Stimulated activated naive CD8-positive, alpha-beta T cell treated with anti-CD3 and anti-CD28 coated beads, Interleukin-15, Interleukin-2, amounts not matched to agents 100 ng/mL and 50 ng/mL, for 24 hours (primary cell): ENCODE data around the gene IKBKG.
"Not testable (repeated sequence)": the region's sequence is repeated elsewhere in the genome, so short reads cannot be mapped to it uniquely, and the experiment has no call there.

Source experiments
- H3K27ac Mint-ChIP-seq: one replicate; pipeline ENCODE4 v1.8.0; 2021; ENCODE audit warnings: mild to moderate bottlenecking, mixed read lengths
- H3K27me3 Mint-ChIP-seq: one replicate; pipeline ENCODE4 v1.8.0; 2021; ENCODE audit warnings: mixed read lengths
- H3K36me3 Mint-ChIP-seq: one replicate; pipeline ENCODE4 v1.8.0; 2021; ENCODE audit warnings: low read depth, mixed read lengths
- H3K4me1 Mint-ChIP-seq: one replicate; pipeline ENCODE4 v1.8.0; 2021; ENCODE audit warnings: low read depth, mixed read lengths
- H3K4me3 Mint-ChIP-seq: one replicate; pipeline ENCODE4 v1.8.0; 2021; ENCODE audit warnings: mild to moderate bottlenecking, mixed read lengths
- H3K9me3 Mint-ChIP-seq: one replicate; pipeline ENCODE4 v1.8.0; 2021; ENCODE audit warnings: mixed read lengths

IKBKG gene

DNA sequence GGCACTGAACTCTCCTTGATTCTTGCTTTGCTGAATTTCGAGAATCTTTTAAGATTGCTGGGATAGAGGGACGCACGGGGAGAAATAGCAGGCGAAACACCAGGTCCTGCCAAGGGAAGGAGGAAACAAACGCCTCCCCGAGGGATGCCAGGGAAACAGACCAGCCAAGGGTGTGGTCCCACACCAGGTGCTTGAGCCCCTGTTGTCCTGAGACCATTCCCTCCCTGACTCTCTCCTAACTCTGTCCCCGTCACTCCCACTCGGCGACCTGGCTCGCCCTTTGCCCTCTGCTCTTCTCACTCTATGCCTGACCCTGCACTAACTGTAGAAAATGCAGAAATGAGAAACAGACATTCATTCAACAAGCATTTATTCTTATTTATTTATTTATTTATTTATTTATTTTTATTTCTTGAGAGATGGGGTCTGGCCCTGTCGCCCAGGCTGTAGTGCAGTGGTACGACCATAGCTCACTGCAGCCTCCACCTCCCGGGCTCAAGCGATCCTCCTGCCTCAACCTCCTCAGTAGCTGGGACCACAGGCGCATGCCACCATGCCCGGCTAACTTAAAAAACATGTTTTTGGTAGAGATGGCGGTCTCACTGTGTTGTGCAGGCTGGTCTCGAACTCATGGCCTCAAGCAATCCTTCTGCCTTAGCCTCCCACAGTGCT, 55.5 kb downstream of the IKBKG start:
- Mint-ChIP-seq H3K9me3 (no peaks in the 10 kb centered on the region), H3K27me3 (no peaks in the 10 kb centered on the region), H3K36me3 (no peaks in the 10 kb centered on the region), H3K4me1 (peaks cover 14% of the 10 kb centered on the region), H3K27ac (no peak overlapping the region), H3K4me3 (no peak overlapping the region)

DNA sequence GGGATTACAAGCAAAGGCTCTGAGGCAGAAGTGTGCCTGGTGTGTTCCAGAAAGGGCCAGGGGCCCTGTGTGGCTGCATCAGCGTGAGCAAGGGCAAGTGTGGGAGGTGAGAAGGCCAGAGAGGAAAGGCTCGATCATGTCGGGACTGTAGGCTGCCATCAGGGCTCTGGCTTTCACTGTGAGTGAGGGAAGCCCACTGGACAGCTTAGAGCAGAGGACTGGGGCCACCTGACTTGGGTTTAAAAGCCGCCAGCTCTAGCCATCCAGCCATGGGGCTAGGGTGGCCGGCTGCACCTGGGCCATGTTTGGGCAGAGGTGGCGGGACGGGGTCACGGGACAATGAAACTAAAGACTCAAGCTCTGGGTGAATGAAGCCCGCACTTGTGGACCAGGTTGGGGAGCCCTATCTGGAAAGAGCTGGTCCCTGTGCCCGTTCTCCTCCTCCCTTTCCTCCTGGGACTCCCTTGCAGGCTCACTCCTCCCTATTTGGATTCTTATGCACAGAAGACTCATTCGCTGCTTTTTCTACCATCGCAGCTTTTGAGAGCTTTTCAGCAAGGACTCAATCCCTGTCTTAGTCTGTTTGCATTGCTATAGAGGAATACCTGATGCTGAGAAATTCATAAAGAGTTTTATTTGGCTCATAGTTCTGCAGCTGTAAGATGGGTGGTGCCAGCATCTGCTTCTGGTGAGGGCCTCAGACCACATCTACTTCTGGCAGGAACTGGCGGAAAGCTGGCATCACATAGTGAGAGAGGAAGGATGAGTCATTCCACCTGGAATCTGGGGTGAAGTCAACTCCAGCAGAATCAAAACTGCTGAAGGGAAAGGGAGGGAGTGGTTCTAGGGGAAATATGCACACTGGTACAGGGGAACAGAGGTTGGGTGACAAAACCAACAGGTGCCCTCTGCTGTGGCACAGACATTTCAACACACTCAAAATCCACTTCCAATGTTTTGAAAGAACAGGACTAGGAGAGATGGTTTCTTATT, 56.3 kb downstream of the IKBKG start:
- no peak overlapping the region for H3K27ac Mint-ChIP-seq
- no peaks in the 10 kb centered on the region for H3K36me3 Mint-ChIP-seq
- no peaks in the 10 kb centered on the region for H3K9me3 Mint-ChIP-seq
- H3K4me1 Mint-ChIP-seq: peaks cover 14% of the 10 kb centered on the region
- no peaks in the 10 kb centered on the region for H3K27me3 Mint-ChIP-seq
- H3K4me3 Mint-ChIP-seq: no peak overlapping the region

DNA sequence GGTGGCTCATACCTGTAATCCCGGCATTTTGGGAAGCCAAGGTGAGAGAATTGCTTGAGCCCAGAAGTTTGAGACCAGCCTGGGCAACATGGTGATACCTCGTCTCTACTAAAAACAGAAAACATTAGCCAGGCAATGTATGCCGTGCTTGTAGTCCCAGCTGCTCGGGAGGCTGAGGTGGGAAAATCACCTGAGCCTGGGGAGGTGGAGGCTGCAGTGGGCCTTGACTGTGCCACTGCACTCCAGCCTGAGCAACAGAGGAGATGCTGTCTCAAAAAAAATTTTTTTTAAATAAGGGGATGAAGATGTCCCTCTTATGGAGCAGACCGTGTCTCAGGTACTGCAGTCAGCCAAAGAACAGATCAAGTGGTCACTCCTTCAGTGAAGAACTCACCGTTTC, 58.1 kb downstream of the IKBKG start:
- Mint-ChIP-seq H3K4me1 (peaks cover 6% of the 10 kb centered on the region), H3K36me3 (no peaks in the 10 kb centered on the region), H3K9me3 (no peaks in the 10 kb centered on the region), H3K27me3 (no peaks in the 10 kb centered on the region), H3K4me3 (no peak overlapping the region), H3K27ac (no peak overlapping the region)

DNA sequence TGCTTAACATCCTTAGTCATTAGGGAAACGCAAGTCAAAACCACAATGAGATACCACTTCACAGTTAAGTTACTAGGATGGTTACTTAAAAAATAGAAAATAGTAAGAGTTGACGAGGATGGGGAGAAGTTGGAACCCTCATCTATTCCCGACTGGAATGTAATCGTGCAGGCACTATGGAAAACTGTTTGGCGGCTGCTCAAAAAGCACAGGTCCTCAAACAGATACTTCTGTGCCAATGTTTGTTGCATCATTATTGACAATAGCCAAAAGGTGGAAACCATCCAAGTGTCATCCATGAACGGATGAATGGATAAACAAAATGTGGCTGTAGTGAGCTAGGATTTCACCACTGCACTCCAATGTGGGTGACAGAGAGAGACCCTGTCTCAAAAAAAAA, 60.0 kb downstream of the IKBKG start:
- Mint-ChIP-seq H3K4me1 (peaks cover 6% of the 10 kb centered on the region), H3K27ac (no peak overlapping the region), H3K27me3 (no peaks in the 10 kb centered on the region), H3K9me3 (no peaks in the 10 kb centered on the region), H3K4me3 (no peak overlapping the region), H3K36me3 (no peaks in the 10 kb centered on the region)

DNA sequence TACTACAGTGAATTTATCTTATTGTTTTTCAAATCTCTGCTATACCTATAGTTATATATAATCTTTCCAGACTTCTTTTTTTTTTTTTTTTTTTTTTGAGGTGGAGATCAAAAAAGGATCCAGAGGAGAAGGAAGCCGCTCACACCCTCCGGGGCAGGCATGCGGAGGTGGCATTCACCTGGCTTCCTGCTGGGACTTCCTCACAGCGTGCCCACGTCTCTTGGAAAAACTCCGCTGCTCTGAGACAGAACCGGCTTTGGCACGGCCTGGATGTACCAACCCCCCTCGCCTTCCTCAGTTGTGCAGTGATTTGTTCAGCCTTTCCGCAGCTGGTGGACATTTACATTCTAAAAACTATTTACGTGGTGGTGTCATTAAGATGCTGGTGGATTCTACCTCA, 60.6 kb downstream of the IKBKG start:
- H3K9me3 Mint-ChIP-seq, H3K36me3 Mint-ChIP-seq, H3K27ac Mint-ChIP-seq, H3K4me3 Mint-ChIP-seq, H3K4me1 Mint-ChIP-seq, H3K27me3 Mint-ChIP-seq: not testable (repeated sequence)

DNA sequence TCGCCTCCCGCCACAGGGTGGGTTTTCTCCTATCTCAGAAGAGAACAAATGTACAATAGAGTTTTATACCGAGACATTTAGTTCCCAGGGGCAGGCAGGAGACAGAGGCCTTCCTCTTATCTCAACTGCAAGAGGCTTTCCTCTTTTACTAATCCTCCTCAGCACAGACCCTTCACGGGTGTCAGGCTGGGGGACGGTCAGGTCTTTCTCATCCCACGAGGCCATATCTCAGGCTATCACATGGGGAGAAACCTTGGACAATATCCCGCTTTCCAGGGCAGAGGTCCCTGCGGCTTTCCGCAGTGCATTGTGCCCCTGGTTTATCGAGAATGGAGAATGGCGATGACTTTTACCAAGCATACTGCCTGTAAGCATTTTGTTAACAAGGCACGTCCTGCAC, 61.4 kb downstream of the IKBKG start:
- not testable (repeated sequence) for H3K27ac Mint-ChIP-seq, H3K36me3 Mint-ChIP-seq, H3K9me3 Mint-ChIP-seq, H3K27me3 Mint-ChIP-seq, H3K4me3 Mint-ChIP-seq, H3K4me1 Mint-ChIP-seq

DNA sequence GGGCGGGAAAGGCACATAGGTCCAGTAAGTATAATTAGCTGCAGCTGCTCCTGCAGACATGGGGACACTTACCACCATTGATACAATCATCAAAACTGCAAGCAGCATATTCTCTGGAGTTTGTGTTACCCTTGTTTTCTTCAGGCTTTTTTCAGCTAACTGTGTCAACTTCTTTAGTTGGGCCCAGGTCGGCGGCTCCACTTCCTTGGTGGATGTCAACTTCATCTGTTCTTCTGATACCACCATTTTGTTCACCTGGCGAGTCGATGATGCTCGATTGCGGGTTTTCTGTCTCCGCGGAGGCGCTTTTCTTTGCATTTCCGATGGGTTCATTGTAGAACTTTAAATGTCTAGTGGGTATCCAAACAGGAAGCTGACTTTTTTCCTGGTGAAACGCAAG, 63.7 kb downstream of the IKBKG start:
- not testable (repeated sequence) for H3K27me3 Mint-ChIP-seq, H3K4me1 Mint-ChIP-seq, H3K9me3 Mint-ChIP-seq, H3K4me3 Mint-ChIP-seq, H3K36me3 Mint-ChIP-seq, H3K27ac Mint-ChIP-seq

DNA sequence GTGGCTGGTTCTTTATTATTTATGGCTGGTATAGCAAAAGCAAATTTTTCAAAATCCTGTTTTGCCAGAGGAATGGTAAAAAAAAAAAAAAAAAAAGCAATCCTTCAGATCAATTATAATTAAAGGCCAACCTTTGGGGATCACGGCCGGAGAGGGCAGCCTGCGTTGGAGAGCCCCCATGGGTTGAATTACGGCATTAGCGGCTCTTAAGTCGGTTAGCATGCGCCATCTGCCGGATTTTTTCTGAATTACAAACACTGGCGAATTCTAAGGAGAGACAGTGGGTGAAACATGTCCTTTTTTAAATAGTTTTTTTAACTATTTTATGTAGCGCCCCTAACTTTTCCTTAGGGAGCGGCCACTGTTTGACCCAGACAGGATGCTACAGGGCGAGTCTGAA, 66.2 kb downstream of the IKBKG start:
- not testable (repeated sequence) for H3K36me3 Mint-ChIP-seq, H3K4me1 Mint-ChIP-seq, H3K4me3 Mint-ChIP-seq, H3K27ac Mint-ChIP-seq, H3K9me3 Mint-ChIP-seq, H3K27me3 Mint-ChIP-seq
